HTERT RPE-1 (cell line): ENCODE data around the gene PKP1.

Experiments used
- in situ Hi-C: fragments of 300-500 bp; cut with MboI; formaldehyde crosslinking; loops from 4 replicates; pipeline ENCODE4 v1.14.3; 2020; ENCODE audit warnings: low sequenced_read_pairs

PKP1 gene

GRCh38 chr1:201307231-201307630, 23.9 kb downstream of the PKP1 start:
- in situ Hi-C loops = no loop called here

- in situ Hi-C loops = no loop called here
These were observed 24.6 kb downstream of the PKP1 start for GRCh38 chr1:201307760-201308499.

GRCh38 chr1:201309416-201309815, 26.1 kb downstream of the PKP1 start:
- in situ Hi-C loops = no loop called here

- in situ Hi-C loops = no loop called here
These were observed 27.1 kb downstream of the PKP1 start for GRCh38 chr1:201310251-201310985.

- in situ Hi-C loops = no loop called here
These were observed 27.7 kb downstream of the PKP1 start for GRCh38 chr1:201310986-201311355.

- in situ Hi-C loops = no loop called here
These were observed 28.2 kb downstream of the PKP1 start for GRCh38 chr1:201311356-201312011.

GRCh38 chr1:201312298-201312697, 29.0 kb downstream of the PKP1 start:
- in situ Hi-C loops = no loop called here

GRCh38 chr1:201313086-201313485, 29.8 kb downstream of the PKP1 start:
- in situ Hi-C loops = no loop called here

- in situ Hi-C loops = no loop called here
These were observed 33.2 kb downstream of the PKP1 start for GRCh38 chr1:201316556-201316955.

GRCh38 chr1:201317551-201317950, 34.2 kb downstream of the PKP1 start:
- in situ Hi-C loops = no loop called here

- in situ Hi-C loops = no loop called here
These were observed 35.4 kb downstream of the PKP1 start for GRCh38 chr1:201318504-201319340.

- in situ Hi-C loops = no loop called here
These were observed 36.3 kb downstream of the PKP1 start for GRCh38 chr1:201319631-201320030.

GRCh38 chr1:201320168-201320788, 37.0 kb downstream of the PKP1 start:
- in situ Hi-C loops = no loop called here

- in situ Hi-C loops = no loop called here
These were observed 38.6 kb downstream of the PKP1 start for GRCh38 chr1:201321826-201322390.

- in situ Hi-C loops = no loop called here
These were observed 39.6 kb downstream of the PKP1 start for GRCh38 chr1:201322653-201323510.

GRCh38 chr1:201324306-201324705, 41.0 kb downstream of the PKP1 start:
- in situ Hi-C loops = no loop called here

GRCh38 chr1:201324821-201325677, 41.7 kb downstream of the PKP1 start:
- in situ Hi-C loops = no loop called here

GRCh38 chr1:201325678-201326060, 42.4 kb downstream of the PKP1 start:
- in situ Hi-C loops = no loop called here
